Panc1 (cell line): ENCODE measurements around the gene GPX1. TPM values are rescaled to one million over a fixed set of nuclear protein-coding genes. Genes with fewer than 3 reads are reported as not detected.
A peak's percentile ranks its signal among the peaks of the same experiment; 100 is the strongest.

Source experiments
- ATAC-seq: fragments of 200-7000 bp; cut with Tn5 transposase; 2 replicates; pipeline ENCODE4 v1.9.1; 2020; ENCODE audit warnings: mild to moderate bottlenecking, moderate library complexity
- BruUV-seq: library from RNA; stranded (reverse); fragments of 400-500 nt; replicated peaks from 2 replicates; lab custom pipeline; 2021; lab: Mats Ljungman, UMichigan
- CTCF ChIA-PET: fragments of 300-600 bp; sonication (Branson Sonifier 250); formaldehyde crosslinking; loops from one replicate; lab custom pipeline; 2022; ENCODE audit warnings: antibody characterized with exemption; lab: Charles Lee
- POLR2A ChIA-PET: fragments of 300-600 bp; sonication (Branson Sonifier 250); formaldehyde crosslinking; loops from one replicate; lab custom pipeline; 2022; ENCODE audit warnings: antibody characterized with exemption; lab: Charles Lee
- DNase-seq: peaks from one replicate; pipeline ENCODE4 v3.0.0-alpha.2; 2010; ENCODE audit warnings: low read depth, low spot score
- H3K27ac ChIP-seq: 2 replicates; pipeline ENCODE4 v1.5.1; 2011; ENCODE audit warnings: mild to moderate bottlenecking, low read length, inconsistent platforms
- H3K27me3 ChIP-seq: fragments of 200-500 bp; sonication (Bioruptor generic); 2 replicates; pipeline ENCODE4 v1.6.0; 2014; ENCODE audit warnings: low read length, inconsistent platforms; ENCODE audit not compliant: control insufficient read depth, insufficient read depth
- H3K36me3 ChIP-seq: fragments of 200-500 bp; sonication (Bioruptor generic); 2 replicates; pipeline ENCODE4 v1.5.1; 2014; ENCODE audit warnings: inconsistent platforms, mild to moderate bottlenecking, low read length, moderate library complexity; ENCODE audit not compliant: control insufficient read depth, insufficient read depth
- H3K4me1 ChIP-seq: 2 replicates; pipeline ENCODE4 v1.5.1; 2011; ENCODE audit warnings: inconsistent platforms, mild to moderate bottlenecking, low read length, moderate library complexity; ENCODE audit not compliant: control insufficient read depth, insufficient read depth
- H3K4me3 ChIP-seq, 2 experiments: 2 replicates each; pipeline ENCODE4 v1.5.1; 2011 to 2012; ENCODE audit warnings: low read depth in 2 of 2, low read length in 2 of 2, mild to moderate bottlenecking in 2 of 2, inconsistent platforms in 1 of 2, moderate library complexity in 1 of 2
- H3K9me3 ChIP-seq: fragments of 200-500 bp; sonication (Bioruptor generic); 2 replicates; pipeline ENCODE4 v1.5.1; 2014; ENCODE audit warnings: low read depth, mild to moderate bottlenecking, inconsistent platforms, low read length, moderate library complexity; ENCODE audit not compliant: control insufficient read depth, insufficient read depth
- CTCF ChIP-seq: fragments of 450-650 bp; IDR thresholded peaks from 2 replicates; pipeline ENCODE4 v1.5.1; 2017; ENCODE audit warnings: mild to moderate bottlenecking
- POLR2AphosphoS5 ChIP-seq: IDR thresholded peaks from 2 replicates; pipeline ENCODE4 v1.6.1; 2012; ENCODE audit warnings: mild to moderate bottlenecking, low read depth, low read length, moderate library complexity
- REST ChIP-seq, 2 experiments: IDR thresholded peaks; 2 replicates each; pipeline ENCODE4 v1.6.1; 2011 to 2012; ENCODE audit warnings: low read depth in 2 of 2, control low read depth in 1 of 2, low read length in 1 of 2, mild to moderate bottlenecking in 1 of 2, moderate library complexity in 1 of 2; ENCODE audit not compliant: insufficient read depth in 1 of 2
- SIN3A ChIP-seq: IDR thresholded peaks from 2 replicates; pipeline ENCODE4 v1.6.1; 2012; ENCODE audit warnings: low read depth, mild to moderate bottlenecking, low read length, moderate library complexity, borderline replicate concordance; ENCODE audit not compliant: insufficient read depth
- TCF7L2 ChIP-seq: IDR thresholded peaks from 2 replicates; pipeline ENCODE4 v1.6.1; 2011; ENCODE audit warnings: mild to moderate bottlenecking, low read depth, low read length, inconsistent platforms
- in situ Hi-C: cut with HindIII; loops from 2 replicates; pipeline ENCODE4 v1.10.0; 2016; ENCODE audit warnings: low sequenced_read_pairs, low pct_unique_long_range_greater_than_20kb
- intact Hi-C: fragments of 100-400 bp; cut with micrococcal nuclease; formaldehyde crosslinking; loops from one replicate; pipeline ENCODE4 v1.10.0; 2022; ENCODE audit not compliant: unreplicated experiment
- total RNA-seq: library from RNA; stranded (reverse); gene quantifications from one replicate; pipeline ENCODE4 v1.2.1, GENCODE V29; 2021; ENCODE audit not compliant: unreplicated experiment

Gene GPX1
- total RNA-seq, 1 experiment from 2014 or later: 102 TPM

GRCh38 chr3:49387721-49388120, 29.6 kb upstream of the GPX1 start:
- ChIA-PET POLR2A (no interaction called here), CTCF (no interaction called here)
- intact Hi-C loops: no loop called here
- Histone ChIP-seq H3K36me3 (no peaks in the 10 kb centered on the region), H3K9me3 (no peaks in the 10 kb centered on the region), H3K27me3 (no peaks in the 10 kb centered on the region), H3K4me3 (no peak overlapping the region), H3K4me1 (no peaks in the 10 kb centered on the region), H3K27ac (no peak overlapping the region)
- BruUV-seq: no TSS peak
- peak; percentile 55 for ATAC-seq
- in situ Hi-C loops: no loop called here
- TF ChIP-seq TCF7L2 (no peak), CTCF (no peak), POLR2AphosphoS5 (no peak), SIN3A (no peak), REST (IDR thresholded peaks at IDR 0.05; ENCODE audit: insufficient read depth in 1 of 2, low read depth in 2 of 2, low read length in 1 of 2) (no peak)
- DNase-seq: peak; percentile 47

- ATAC-seq: no peak
- H3K9me3 ChIP-seq: no peaks in the 10 kb centered on the region
- BruUV-seq: no TSS peak
- ChIA-PET CTCF (no interaction called here), POLR2A (interaction anchor here (0.6 kb wide), 2 partner anchors 356 to 753 kb away, joined by 3 to 12 read pairs; no protein-coding TSS in a partner anchor)
- no peak overlapping the region for H3K27ac ChIP-seq
- in situ Hi-C loops (no loop called here), intact Hi-C loops (no loop called here)
- H3K27me3 ChIP-seq: no peaks in the 10 kb centered on the region
- TF ChIP-seq SIN3A (no peak), CTCF (no peak), REST (IDR thresholded peaks at IDR 0.05; ENCODE audit: insufficient read depth in 1 of 2, low read depth in 2 of 2, low read length in 1 of 2) (no peak), TCF7L2 (no peak), POLR2AphosphoS5 (no peak)
- H3K4me1 ChIP-seq: no peaks in the 10 kb centered on the region
- H3K4me3 ChIP-seq: no peak overlapping the region
- no peak for DNase-seq
- H3K36me3 ChIP-seq: no peaks in the 10 kb centered on the region
These were observed 28.1 kb upstream of the GPX1 start for GRCh38 chr3:49386056-49386756.
